NCI-H82 treated with DMSO at 0.1 percent for 48 hours (cell line): Measurements from ENCODE around the gene HOXB8.

Source experiments
- DNase-seq: peaks from one replicate; lab custom pipeline; 2025; ENCODE audit not compliant: unreplicated experiment; lab: John Stamatoyannopoulos, UW

Gene HOXB8

GRCh38 chr17:48610282-48611211, 4.5 kb downstream of the HOXB8 start, which contains the start of gene HOXB7:
Gene HOXB7 (minus strand): TSS chr17:48611017. CDS start chr17:48610918, 99 bp downstream.
- no peak for DNase-seq

- DNase-seq, result no peak
Measured at GRCh38 chr17:48609759-48610281, 5.3 kb downstream of the HOXB8 start.

GRCh38 chr17:48609033-48609432, 6.1 kb downstream of the HOXB8 start:
- no peak for DNase-seq

- no peak for DNase-seq
Measured at GRCh38 chr17:48608494-48608834, 6.6 kb downstream of the HOXB8 start.

GRCh38 chr17:48606892-48607614, 8.0 kb downstream of the HOXB8 start:
- DNase-seq, result no peak

- DNase-seq, result no peak
Measured at GRCh38 chr17:48605991-48606891, 8.9 kb downstream of the HOXB8 start.

- no peak for DNase-seq
Measured at GRCh38 chr17:48605409-48605919, 9.6 kb downstream of the HOXB8 start.

GRCh38 chr17:48604770-48605329, 10.2 kb downstream of the HOXB8 start, which contains the start of gene HOXB6:
Gene HOXB6 (minus strand): TSS chr17:48604986. CDS start chr17:48598150, 6,836 bp downstream.
- no peak for DNase-seq

GRCh38 chr17:48603959-48604769, 10.9 kb downstream of the HOXB8 start:
- DNase-seq, result no peak

- no peak for DNase-seq
Measured at GRCh38 chr17:48601539-48602425, 13.3 kb downstream of the HOXB8 start.

GRCh38 chr17:48601207-48601538, 13.9 kb downstream of the HOXB8 start:
- DNase-seq, result no peak

- DNase-seq, result no peak
Measured at GRCh38 chr17:48600244-48601098, 14.6 kb downstream of the HOXB8 start.

- no peak for DNase-seq
Measured at GRCh38 chr17:48599354-48599753, 15.7 kb downstream of the HOXB8 start.

GRCh38 chr17:48598736-48599135, 16.4 kb downstream of the HOXB8 start:
- no peak for DNase-seq

GRCh38 chr17:48597778-48598631, 17.1 kb downstream of the HOXB8 start:
- no peak for DNase-seq

GRCh38 chr17:48597528-48597777, 17.6 kb downstream of the HOXB8 start:
- DNase-seq, result no peak
